ENCODE results near the gene KIAA1328. TPM values are rescaled to one million over a fixed set of nuclear protein-coding genes. Genes with fewer than 3 reads are reported as not detected.

KIAA1328 gene
- total and polyA plus RNA-seq, 9 of the 15 experiments (the other 6 are each of a cell fraction or from before 2014, with no cell fraction given), result 4.0 to 8.6 (median 7.4) TPM

GRCh38 chr18:37270038-37270665 lies 441.2 kb downstream of the KIAA1328 start (continued):
- TF ChIP-seq USF1 (CRISPR knock-in tag; IDR thresholded peaks at IDR 0.05) (peak; percentile 56), ZNF644 (tag; IDR thresholded peaks at IDR 0.05; ENCODE audit: low read depth) (peak; percentile 99), IRF2 (CRISPR knock-in tag; IDR thresholded peaks at IDR 0.05) (peak; percentile 98), CEBPG (CRISPR knock-in tag; IDR thresholded peaks at IDR 0.05) (peak; percentile 49; the same call in 1 of the 2 replicates), CEBPG (tag; conservative IDR thresholded peaks at IDR 0.05 in 1 of 2, IDR thresholded peaks at IDR 0.05 in 1 of 2) (no peak), ZNF740 (CRISPR knock-in tag; IDR thresholded peaks at IDR 0.05) (0 out of 2 replicates have a peak, but pooled peaks have one; percentile 28), ZNF740 (tag; IDR thresholded peaks at IDR 0.05) (0 out of 4 replicates have a peak, but pooled peaks of 1 of the 2 experiments have one; percentile 23), MECOM (CRISPR knock-in tag; IDR thresholded peaks at IDR 0.05) (peak; percentile 90), NR3C1 (CRISPR knock-in tag; IDR thresholded peaks at IDR 0.05) (peak; percentile 99), ZNF79 (CRISPR knock-in tag; IDR thresholded peaks at IDR 0.05; ENCODE audit: low read depth) (0 out of 2 replicates have a peak, but pooled peaks have one; percentile 36), ZNF124 (CRISPR knock-in tag; IDR thresholded peaks at IDR 0.05) (peak; percentile 93), GABPB1 (CRISPR knock-in tag; IDR thresholded peaks at IDR 0.05) (peak; percentile 88), CCAR2 (IDR thresholded peaks at IDR 0.05; ENCODE audit: low read depth, low read length) (no peak)

All from K562 (cell line).